ENCODE measurements around the gene EFCAB8.

EFCAB8 gene

GRCh38 chr20:32975698-32976674, 117.3 kb downstream of the EFCAB8 start:
- no peak for DNase-seq (ENCODE audit: low read depth)

GRCh38 chr20:32976746-32977145, 118.0 kb downstream of the EFCAB8 start:
- DNase-seq (ENCODE audit: low read depth) = no peak
- H3K4me3 ChIP-seq (replicated peaks; ENCODE audit: low read depth, low read length) = no peak overlapping the region
- no peak for TF ChIP-seq CTCF (IDR thresholded peaks at IDR 0.05; ENCODE audit: low read length, missing control alignments)

More at GRCh38 chr20:32975698-32976674, 117.3 kb downstream of the EFCAB8 start:
- no peak for TF ChIP-seq CTCF (IDR thresholded peaks at IDR 0.05; ENCODE audit: low read length, missing control alignments)
- H3K4me3 ChIP-seq (replicated peaks; ENCODE audit: low read depth, low read length) = no peak overlapping the region

GRCh38 chr20:32977281-32978008, 118.7 kb downstream of the EFCAB8 start:
- no peak for DNase-seq (ENCODE audit: low read depth)
- no peak overlapping the region for H3K4me3 ChIP-seq (replicated peaks; ENCODE audit: low read depth, low read length)
- TF ChIP-seq CTCF (IDR thresholded peaks at IDR 0.05; ENCODE audit: low read length, missing control alignments) = no peak

GRCh38 chr20:32978009-32978335, 119.2 kb downstream of the EFCAB8 start:
- no peak overlapping the region for H3K4me3 ChIP-seq (replicated peaks; ENCODE audit: low read depth, low read length)
- DNase-seq (ENCODE audit: low read depth) = no peak
- no peak for TF ChIP-seq CTCF (IDR thresholded peaks at IDR 0.05; ENCODE audit: low read length, missing control alignments)

- no peak for TF ChIP-seq CTCF (IDR thresholded peaks at IDR 0.05; ENCODE audit: low read length, missing control alignments)
- H3K4me3 ChIP-seq (replicated peaks; ENCODE audit: low read depth, low read length) = no peak overlapping the region
- DNase-seq (ENCODE audit: low read depth) = no peak
Measured at GRCh38 chr20:32979201-32979998, 120.7 kb downstream of the EFCAB8 start.

GRCh38 chr20:32980131-32980941, 121.6 kb downstream of the EFCAB8 start:
- no peak for TF ChIP-seq CTCF (IDR thresholded peaks at IDR 0.05; ENCODE audit: low read length, missing control alignments)
- no peak for DNase-seq (ENCODE audit: low read depth)
- no peak overlapping the region for H3K4me3 ChIP-seq (replicated peaks; ENCODE audit: low read depth, low read length)

Measured in fibroblast of pulmonary artery (primary cell).